ENCODE results near the gene CRYZ.
"Not testable (repeated sequence)": the region's sequence is repeated elsewhere in the genome, so short reads cannot be mapped to it uniquely, and the experiment has no call there.

CRYZ gene

GRCh38 chr1:74670866-74671265, 62.0 kb downstream of the CRYZ start:
- not testable (repeated sequence) for H3K9ac ChIP-seq (ENCODE audit: low read length in 5 of 5); H3K9me3 ChIP-seq (ENCODE audit: control insufficient read depth in 5 of 5, low read length in 5 of 5); H3K36me3 ChIP-seq (ENCODE audit: control insufficient read depth in 5 of 5, insufficient read depth in 5 of 5, low read length in 5 of 5); H3K4me3 ChIP-seq (ENCODE audit: low read depth in 1 of 5, low read length in 5 of 5); H3K27ac ChIP-seq (ENCODE audit: low read depth, low read length)
- Histone ChIP-seq H3K4me1 (ENCODE audit: control insufficient read depth in 5 of 5, insufficient read depth in 5 of 5, low read length in 5 of 5) (peaks cover 0 to 11% (median 8%) of the 10 kb centered on the region in 5 donors), H3K27me3 (ENCODE audit: control insufficient read depth in 5 of 5, insufficient read depth in 4 of 5, low read length in 5 of 5) (peaks cover 9 to 16% (median 14%) of the 10 kb centered on the region in 5 donors)

Measured in subcutaneous abdominal adipose tissue (tissue), 5 donors.